Activated T-helper 1 cell treated with anti-CD3 and anti-CD28 coated beads, Interleukin-12 subunit alpha, Interleukin-12 subunit beta, Interleukin-2, Interleukin-4 antibody, amounts not matched to agents 30 ng/mL and 10 ng/mL and 1 ng/mL, durations not matched to agents 14 hours and 24 hours and 36 hours (primary cell): Measurements from ENCODE around the gene SLIT1. TPM values are rescaled to one million over a fixed set of nuclear protein-coding genes. Genes with fewer than 3 reads are reported as not detected.

Experiments
- DNase-seq: peaks from one replicate; pipeline ENCODE4 v3.0.0; 2021; ENCODE audit warnings: low spot score
- H3K27ac Mint-ChIP-seq: one replicate; pipeline ENCODE4 v1.8.0; 2021; ENCODE audit warnings: mild to moderate bottlenecking, mixed read lengths
- H3K27me3 Mint-ChIP-seq: one replicate; pipeline ENCODE4 v1.8.0; 2022; ENCODE audit warnings: mild to moderate bottlenecking, moderate library complexity, mixed read lengths; ENCODE audit not compliant: insufficient read depth
- H3K36me3 Mint-ChIP-seq: one replicate; pipeline ENCODE4 v1.8.0; 2021; ENCODE audit warnings: low read depth, mixed read lengths
- H3K4me1 Mint-ChIP-seq: one replicate; pipeline ENCODE4 v1.8.0; 2021; ENCODE audit warnings: low read depth, mixed read lengths
- H3K4me3 Mint-ChIP-seq: one replicate; pipeline ENCODE4 v1.8.0; 2021; ENCODE audit warnings: mild to moderate bottlenecking, moderate library complexity, mixed read lengths
- H3K9me3 Mint-ChIP-seq: one replicate; pipeline ENCODE4 v1.8.0; 2021; ENCODE audit warnings: mixed read lengths
- intact Hi-C: fragments of 100-400 bp; cut with micrococcal nuclease; formaldehyde crosslinking; loops from one replicate; pipeline ENCODE4 v1.15.1; 2024
- total RNA-seq: library from RNA; stranded (reverse); gene quantifications from 2 replicates; pipeline ENCODE4 v1.2.3, GENCODE V29; 2022

SLIT1 gene
- total RNA-seq, 1 donor from 2014 or later = 0.08 TPM

GRCh38 chr10:97157578-97158095 lies 28.1 kb downstream of the SLIT1 start:
- DNase-seq = no peak
- Mint-ChIP-seq H3K4me3 (no peak overlapping the region), H3K27me3 (peaks cover 3% of the 10 kb centered on the region), H3K36me3 (no peaks in the 10 kb centered on the region), H3K27ac (no peak overlapping the region), H3K9me3 (no peaks in the 10 kb centered on the region), H3K4me1 (no peaks in the 10 kb centered on the region)
- intact Hi-C loops = no loop called here

GRCh38 chr10:97154781-97155180 lies 31.0 kb downstream of the SLIT1 start:
- intact Hi-C loops = no loop called here
- no peak overlapping the region for H3K27ac Mint-ChIP-seq
- no peaks in the 10 kb centered on the region for H3K36me3 Mint-ChIP-seq
- no peak overlapping the region for H3K4me3 Mint-ChIP-seq
- H3K4me1 Mint-ChIP-seq = no peaks in the 10 kb centered on the region
- H3K9me3 Mint-ChIP-seq = no peaks in the 10 kb centered on the region
- no peak for DNase-seq
- H3K27me3 Mint-ChIP-seq = peaks cover 2% of the 10 kb centered on the region

GRCh38 chr10:97154162-97154561 lies 31.6 kb downstream of the SLIT1 start:
- intact Hi-C loops = no loop called here
- no peak overlapping the region for H3K27ac Mint-ChIP-seq
- H3K27me3 Mint-ChIP-seq = peaks cover 3% of the 10 kb centered on the region
- DNase-seq = no peak
- no peaks in the 10 kb centered on the region for H3K36me3 Mint-ChIP-seq
- H3K9me3 Mint-ChIP-seq = no peaks in the 10 kb centered on the region
- H3K4me3 Mint-ChIP-seq = no peak overlapping the region
- no peaks in the 10 kb centered on the region for H3K4me1 Mint-ChIP-seq

GRCh38 chr10:97153270-97153850 lies 32.4 kb downstream of the SLIT1 start:
- no peak for DNase-seq
- H3K36me3 Mint-ChIP-seq = no peaks in the 10 kb centered on the region
- no peak overlapping the region for H3K4me3 Mint-ChIP-seq
- peaks cover 4% of the 10 kb centered on the region for H3K27me3 Mint-ChIP-seq
- intact Hi-C loops = no loop called here
- no peaks in the 10 kb centered on the region for H3K4me1 Mint-ChIP-seq
- H3K9me3 Mint-ChIP-seq = no peaks in the 10 kb centered on the region
- H3K27ac Mint-ChIP-seq = no peak overlapping the region

- DNase-seq = no peak
- intact Hi-C loops = no loop called here
- Mint-ChIP-seq H3K27me3 (peaks cover 4% of the 10 kb centered on the region), H3K27ac (no peak overlapping the region), H3K36me3 (no peaks in the 10 kb centered on the region), H3K4me3 (no peak overlapping the region), H3K4me1 (no peaks in the 10 kb centered on the region), H3K9me3 (no peaks in the 10 kb centered on the region)
Measured at GRCh38 chr10:97151307-97151914, 34.3 kb downstream of the SLIT1 start.

- DNase-seq = no peak
- intact Hi-C loops = no loop called here
- H3K36me3 Mint-ChIP-seq = no peaks in the 10 kb centered on the region
- H3K4me3 Mint-ChIP-seq = no peak overlapping the region
- no peaks in the 10 kb centered on the region for H3K4me1 Mint-ChIP-seq
- peaks cover 4% of the 10 kb centered on the region for H3K27me3 Mint-ChIP-seq
- H3K27ac Mint-ChIP-seq = no peak overlapping the region
- H3K9me3 Mint-ChIP-seq = no peaks in the 10 kb centered on the region
Measured at GRCh38 chr10:97150616-97151015, 35.1 kb downstream of the SLIT1 start.

- H3K4me3 Mint-ChIP-seq = no peak overlapping the region
- no peak overlapping the region for H3K27ac Mint-ChIP-seq
- H3K27me3 Mint-ChIP-seq = peaks cover 4% of the 10 kb centered on the region
- DNase-seq = no peak
- intact Hi-C loops = no loop called here
- no peaks in the 10 kb centered on the region for H3K36me3 Mint-ChIP-seq
- H3K9me3 Mint-ChIP-seq = no peaks in the 10 kb centered on the region
- H3K4me1 Mint-ChIP-seq = no peaks in the 10 kb centered on the region
Measured at GRCh38 chr10:97150013-97150595, 35.7 kb downstream of the SLIT1 start.

GRCh38 chr10:97149079-97149531 lies 36.7 kb downstream of the SLIT1 start:
- no peaks in the 10 kb centered on the region for H3K4me1 Mint-ChIP-seq
- H3K36me3 Mint-ChIP-seq = no peaks in the 10 kb centered on the region
- no peak overlapping the region for H3K4me3 Mint-ChIP-seq
- no peaks in the 10 kb centered on the region for H3K9me3 Mint-ChIP-seq
- intact Hi-C loops = no loop called here
- H3K27me3 Mint-ChIP-seq = peaks cover 2% of the 10 kb centered on the region
- no peak overlapping the region for H3K27ac Mint-ChIP-seq
- no peak for DNase-seq

- intact Hi-C loops = no loop called here
- Mint-ChIP-seq H3K9me3 (no peaks in the 10 kb centered on the region), H3K36me3 (no peaks in the 10 kb centered on the region), H3K27me3 (peaks cover 15% of the 10 kb centered on the region), H3K27ac (no peak overlapping the region), H3K4me3 (no peak overlapping the region), H3K4me1 (no peaks in the 10 kb centered on the region)
- no peak for DNase-seq
Measured at GRCh38 chr10:97144297-97144696, 41.5 kb downstream of the SLIT1 start.

- no peaks in the 10 kb centered on the region for H3K9me3 Mint-ChIP-seq
- H3K36me3 Mint-ChIP-seq = no peaks in the 10 kb centered on the region
- H3K27ac Mint-ChIP-seq = no peak overlapping the region
- no peak overlapping the region for H3K4me3 Mint-ChIP-seq
- intact Hi-C loops = no loop called here
- no peaks in the 10 kb centered on the region for H3K4me1 Mint-ChIP-seq
- peaks cover 12% of the 10 kb centered on the region for H3K27me3 Mint-ChIP-seq
- DNase-seq = no peak
Measured at GRCh38 chr10:97142834-97143233, 42.9 kb downstream of the SLIT1 start.

GRCh38 chr10:97140902-97141745 lies 44.6 kb downstream of the SLIT1 start:
- no peaks in the 10 kb centered on the region for H3K9me3 Mint-ChIP-seq
- peaks cover 12% of the 10 kb centered on the region for H3K27me3 Mint-ChIP-seq
- no peaks in the 10 kb centered on the region for H3K4me1 Mint-ChIP-seq
- H3K4me3 Mint-ChIP-seq = no peak overlapping the region
- H3K27ac Mint-ChIP-seq = no peak overlapping the region
- intact Hi-C loops = no loop called here
- no peak for DNase-seq
- no peaks in the 10 kb centered on the region for H3K36me3 Mint-ChIP-seq

- H3K27me3 Mint-ChIP-seq = peaks cover 12% of the 10 kb centered on the region
- no peaks in the 10 kb centered on the region for H3K4me1 Mint-ChIP-seq
- H3K36me3 Mint-ChIP-seq = no peaks in the 10 kb centered on the region
- no peak overlapping the region for H3K27ac Mint-ChIP-seq
- intact Hi-C loops = no loop called here
- no peak for DNase-seq
- no peaks in the 10 kb centered on the region for H3K9me3 Mint-ChIP-seq
- H3K4me3 Mint-ChIP-seq = no peak overlapping the region
Measured at GRCh38 chr10:97140049-97140846, 45.5 kb downstream of the SLIT1 start.
